Mesendoderm (in vitro differentiated cells): ENCODE results near the gene CAVIN2.

Experiments
- DNase-seq: peaks from one replicate; pipeline ENCODE4 v3.0.0; 2013
- H2AK5ac ChIP-seq: 2 replicates; pipeline ENCODE4 v1.6.1; 2013; ENCODE audit warnings: low read length, inconsistent platforms
- H2BK120ac ChIP-seq: 2 replicates; pipeline ENCODE4 v1.6.1; 2013; ENCODE audit warnings: low read depth, mild to moderate bottlenecking, low read length, moderate library complexity, mixed read lengths
- H2BK15ac ChIP-seq: replicated peaks from 2 replicates; pipeline ENCODE4 v1.6.1; 2013; ENCODE audit warnings: low read depth, mild to moderate bottlenecking, moderate library complexity
- H2BK5ac ChIP-seq: 2 replicates; pipeline ENCODE4 v1.6.1; 2013; ENCODE audit warnings: low read length, inconsistent platforms
- H3K18ac ChIP-seq: 2 replicates; pipeline ENCODE4 v1.6.1; 2013; ENCODE audit warnings: mild to moderate bottlenecking, low read length, mixed read lengths
- H3K23ac ChIP-seq: one replicate; pipeline ENCODE4 v1.6.1; 2013; ENCODE audit warnings: low read length
- H3K27ac ChIP-seq: 2 replicates; pipeline ENCODE4 v1.5.1; 2013; ENCODE audit warnings: low read depth, mild to moderate bottlenecking, inconsistent platforms, low read length, moderate library complexity
- H3K27me3 ChIP-seq: 2 replicates; pipeline ENCODE4 v1.6.1; 2013; ENCODE audit warnings: low read length, control low read depth, mild to moderate bottlenecking, inconsistent platforms; ENCODE audit not compliant: insufficient read depth, poor library complexity
- H3K36me3 ChIP-seq: 2 replicates; pipeline ENCODE4 v1.6.1; 2013; ENCODE audit warnings: low read length, inconsistent platforms; ENCODE audit not compliant: control insufficient read depth, insufficient read depth
- H3K4ac ChIP-seq: one replicate; pipeline ENCODE4 v1.6.1; 2013; ENCODE audit warnings: low read depth, mild to moderate bottlenecking, low read length, moderate library complexity
- H3K4me1 ChIP-seq: 2 replicates; pipeline ENCODE4 v1.6.1; 2013; ENCODE audit warnings: low read depth, low read length, inconsistent platforms; ENCODE audit not compliant: control insufficient read depth
- H3K4me2 ChIP-seq: 2 replicates; pipeline ENCODE4 v1.6.1; 2013; ENCODE audit warnings: low read length
- H3K4me3 ChIP-seq: 2 replicates; pipeline ENCODE4 v1.5.1; 2013; ENCODE audit warnings: mild to moderate bottlenecking, low read length
- H3K56ac ChIP-seq: one replicate; pipeline ENCODE4 v1.6.1; 2013; ENCODE audit warnings: low read length
- H3K79me1 ChIP-seq: 2 replicates; pipeline ENCODE4 v1.6.1; 2013; ENCODE audit warnings: low read length, inconsistent platforms
- H3K79me2 ChIP-seq: 2 replicates; pipeline ENCODE4 v1.6.1; 2013; ENCODE audit warnings: mild to moderate bottlenecking, low read length; ENCODE audit not compliant: control insufficient read depth, insufficient read depth
- H3K9ac ChIP-seq: 2 replicates; pipeline ENCODE4 v1.6.1; 2013; ENCODE audit warnings: low read length, inconsistent platforms
- H4K5ac ChIP-seq: one replicate; pipeline ENCODE4 v1.6.1; 2013; ENCODE audit warnings: low read length
- H4K8ac ChIP-seq: one replicate; pipeline ENCODE4 v1.6.1; 2013; ENCODE audit warnings: low read depth, mild to moderate bottlenecking, control low read depth, low read length, moderate library complexity
- WGBS: extraction: QIAGEN DNeasy Blood & Tissue Kit; methylation state at CpG from one replicate; pipeline ENCODE4 v1.1.7; 2013; ENCODE audit warnings: low lambda C conversion rate, missing lambda C conversion rate; ENCODE audit not compliant: insufficient coverage; ENCODE audit errors: extremely low coverage; 5-methylcytosine and 5-hydroxymethylcytosine counted together

Gene CAVIN2

DNA sequence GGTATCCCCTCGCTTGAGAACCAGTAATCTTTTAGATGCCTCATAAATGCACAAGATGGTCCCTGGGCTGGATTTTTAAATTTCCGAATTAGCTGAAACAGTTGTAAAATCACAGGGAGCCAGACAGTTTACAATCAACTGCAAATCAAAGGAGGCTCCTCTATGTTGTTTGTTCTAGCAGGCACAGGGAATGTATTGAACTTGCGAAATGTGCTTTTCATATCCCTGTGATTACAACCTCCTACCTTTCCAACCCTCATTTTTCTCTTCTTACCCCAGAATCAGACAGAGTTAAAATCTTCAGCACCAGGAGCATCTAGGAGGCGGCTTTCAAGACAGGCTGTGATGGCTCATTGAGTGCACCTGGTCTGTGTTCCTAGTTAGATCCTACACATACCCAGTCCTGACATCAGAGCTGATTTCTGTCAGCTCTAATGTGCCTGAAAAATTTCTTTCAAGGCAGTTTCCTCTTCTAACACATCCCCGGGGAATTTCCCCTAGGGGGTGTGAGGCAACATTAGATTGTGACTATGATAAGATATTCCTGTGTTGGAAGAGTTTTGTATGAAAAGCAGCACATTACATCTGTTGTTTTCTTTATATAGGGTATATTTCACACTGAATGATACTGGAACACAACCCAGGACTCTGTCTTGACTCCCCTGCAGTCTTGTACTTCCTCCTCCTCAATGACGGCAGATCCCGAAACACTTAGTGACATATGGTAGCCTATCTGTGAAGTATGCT lies 17.9 kb upstream of the CAVIN2 start:
- no peak overlapping the region for H2BK5ac ChIP-seq
- WGBS, result no CpG with 5 or more reads among the region's 7 CpGs
- H2BK15ac ChIP-seq, result no peak overlapping the region
- no peak overlapping the region for H3K4me2 ChIP-seq
- H2AK5ac ChIP-seq, result no peak overlapping the region
- no peak overlapping the region for H3K18ac ChIP-seq
- H3K27ac ChIP-seq, result no peak overlapping the region
- no peak overlapping the region for H4K5ac ChIP-seq
- no peak overlapping the region for H3K9ac ChIP-seq
- H2BK120ac ChIP-seq, result no peak overlapping the region
- H3K4me3 ChIP-seq, result no peak overlapping the region
- no peaks in the 10 kb centered on the region for H3K79me1 ChIP-seq
- no peak overlapping the region for H3K23ac ChIP-seq
- no peak for DNase-seq
- no peak overlapping the region for H3K56ac ChIP-seq
- H3K79me2 ChIP-seq, result no peaks in the 10 kb centered on the region
- no peaks in the 10 kb centered on the region for H3K27me3 ChIP-seq
- no peaks in the 10 kb centered on the region for H3K36me3 ChIP-seq
- no peak overlapping the region for H4K8ac ChIP-seq
- no peaks in the 10 kb centered on the region for H3K4me1 ChIP-seq
- H3K4ac ChIP-seq, result no peak overlapping the region

DNA sequence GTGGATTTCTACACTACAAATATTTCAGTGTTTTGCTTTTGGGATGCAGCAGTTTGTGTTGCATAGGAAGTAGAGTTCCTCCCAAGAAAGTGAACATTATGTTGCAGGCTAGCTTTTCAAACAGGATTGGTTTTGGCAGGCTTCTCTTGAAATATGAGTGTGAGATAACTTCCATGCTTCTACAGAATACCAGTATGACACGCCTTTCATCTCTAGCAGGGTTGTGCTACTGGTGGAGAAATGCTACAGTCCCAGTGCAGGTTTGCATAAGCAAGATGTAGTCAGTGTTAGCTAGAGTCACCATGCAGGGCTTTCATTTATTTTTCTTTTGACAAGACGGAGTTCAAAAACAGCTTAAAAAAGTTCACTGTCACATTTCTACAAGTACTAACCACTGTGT lies 17.1 kb upstream of the CAVIN2 start:
- Histone ChIP-seq H3K18ac (no peak overlapping the region), H3K56ac (no peak overlapping the region), H2BK15ac (no peak overlapping the region), H2BK120ac (no peak overlapping the region), H2BK5ac (no peak overlapping the region), H3K4me1 (no peaks in the 10 kb centered on the region), H3K4me2 (no peak overlapping the region), H3K23ac (no peak overlapping the region), H3K27ac (no peak overlapping the region), H3K4me3 (no peak overlapping the region), H3K4ac (no peak overlapping the region), H2AK5ac (no peak overlapping the region), H3K27me3 (no peaks in the 10 kb centered on the region), H3K36me3 (no peaks in the 10 kb centered on the region), H4K8ac (no peak overlapping the region), H4K5ac (no peak overlapping the region), H3K9ac (no peak overlapping the region), H3K79me1 (no peaks in the 10 kb centered on the region), H3K79me2 (no peaks in the 10 kb centered on the region)
- no peak for DNase-seq
- no CpG with 5 or more reads among the region's 2 CpGs for WGBS

DNA sequence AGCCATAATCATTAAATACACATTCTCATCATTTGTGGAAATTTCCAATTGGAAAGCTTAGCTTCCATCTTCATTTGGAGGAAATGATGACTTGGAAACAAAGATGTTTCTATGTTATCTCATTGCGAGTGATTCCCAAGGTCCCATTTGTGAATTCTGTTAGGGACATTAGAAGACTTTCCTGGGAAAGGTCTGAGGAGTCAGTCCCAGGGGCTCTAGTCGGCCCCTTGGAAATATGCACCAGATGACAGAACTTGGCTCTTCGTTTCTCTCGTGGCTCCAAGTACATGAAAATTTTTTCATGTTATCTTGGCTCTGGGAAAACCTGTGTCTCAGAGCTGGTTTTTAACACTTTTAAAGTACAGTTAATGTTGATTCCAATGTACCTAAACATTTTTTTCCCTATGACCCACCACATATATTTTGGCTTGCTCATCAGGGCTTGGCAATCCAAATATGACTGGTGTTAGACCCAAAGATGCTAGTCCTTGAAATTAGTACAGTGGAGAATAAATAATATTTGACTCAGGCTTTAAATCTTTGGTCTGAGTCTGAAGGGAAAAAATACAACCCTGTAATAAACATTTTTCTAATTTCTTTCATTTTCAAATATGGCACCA lies 15.4 kb upstream of the CAVIN2 start:
- H3K23ac ChIP-seq, result no peak overlapping the region
- H3K18ac ChIP-seq, result no peak overlapping the region
- no peak overlapping the region for H3K4me3 ChIP-seq
- no peak overlapping the region for H2BK120ac ChIP-seq
- H3K56ac ChIP-seq, result no peak overlapping the region
- H2AK5ac ChIP-seq, result no peak overlapping the region
- no peaks in the 10 kb centered on the region for H3K36me3 ChIP-seq
- DNase-seq, result no peak
- no peak overlapping the region for H2BK15ac ChIP-seq
- no peak overlapping the region for H3K9ac ChIP-seq
- no peaks in the 10 kb centered on the region for H3K79me2 ChIP-seq
- no peak overlapping the region for H2BK5ac ChIP-seq
- no peak overlapping the region for H4K8ac ChIP-seq
- H3K27ac ChIP-seq, result no peak overlapping the region
- no CpG with 5 or more reads among the region's 4 CpGs for WGBS
- no peaks in the 10 kb centered on the region for H3K4me1 ChIP-seq
- H4K5ac ChIP-seq, result no peak overlapping the region
- H3K79me1 ChIP-seq, result no peaks in the 10 kb centered on the region
- H3K27me3 ChIP-seq, result no peaks in the 10 kb centered on the region
- H3K4me2 ChIP-seq, result no peak overlapping the region
- H3K4ac ChIP-seq, result no peak overlapping the region

DNA sequence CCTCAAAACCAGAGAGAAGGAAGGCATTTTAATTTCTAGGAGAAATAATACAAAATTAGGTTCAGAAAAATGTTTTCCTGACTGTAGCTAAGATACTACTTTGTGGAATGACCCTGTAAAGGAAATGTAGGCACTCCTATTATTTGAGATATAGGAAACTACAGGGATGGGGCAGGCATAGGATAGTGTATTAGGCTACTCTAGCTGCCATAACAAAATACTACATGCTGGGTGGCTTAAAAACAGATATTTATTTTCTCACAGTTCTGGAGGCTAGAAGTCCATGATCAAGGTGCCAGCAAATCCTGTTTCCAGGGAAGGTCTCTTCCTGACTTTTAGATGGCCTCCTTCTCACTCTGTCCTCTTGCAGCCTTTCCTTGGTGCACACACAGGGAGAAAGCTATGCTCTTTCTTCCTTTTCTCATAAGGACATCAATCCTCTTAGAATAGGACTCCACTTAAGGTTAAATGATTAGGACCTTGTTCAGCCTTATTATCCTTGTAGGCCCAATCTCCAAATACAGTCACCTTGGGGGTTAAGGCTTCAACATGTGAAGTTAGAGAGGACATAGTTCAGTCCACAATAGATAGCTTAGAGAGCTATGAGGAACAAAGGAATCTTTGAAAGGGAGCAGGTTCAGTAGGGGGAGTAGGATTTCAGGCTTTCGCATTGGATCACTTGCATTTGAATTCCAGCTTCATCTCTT lies 14.0 kb upstream of the CAVIN2 start:
- Histone ChIP-seq H2BK5ac (no peak overlapping the region), H3K23ac (no peak overlapping the region), H3K27ac (no peak overlapping the region), H4K5ac (no peak overlapping the region), H3K4me1 (no peaks in the 10 kb centered on the region), H4K8ac (no peak overlapping the region), H3K27me3 (no peaks in the 10 kb centered on the region), H3K36me3 (no peaks in the 10 kb centered on the region), H2BK120ac (no peak overlapping the region), H3K9ac (no peak overlapping the region), H2BK15ac (no peak overlapping the region), H2AK5ac (no peak overlapping the region), H3K4ac (no peak overlapping the region), H3K56ac (no peak overlapping the region), H3K4me2 (no peak overlapping the region), H3K4me3 (no peak overlapping the region), H3K18ac (no peak overlapping the region), H3K79me1 (no peaks in the 10 kb centered on the region), H3K79me2 (no peaks in the 10 kb centered on the region)
- WGBS, result no CpG with 5 or more reads among the region's 1 CpG
- no peak for DNase-seq

DNA sequence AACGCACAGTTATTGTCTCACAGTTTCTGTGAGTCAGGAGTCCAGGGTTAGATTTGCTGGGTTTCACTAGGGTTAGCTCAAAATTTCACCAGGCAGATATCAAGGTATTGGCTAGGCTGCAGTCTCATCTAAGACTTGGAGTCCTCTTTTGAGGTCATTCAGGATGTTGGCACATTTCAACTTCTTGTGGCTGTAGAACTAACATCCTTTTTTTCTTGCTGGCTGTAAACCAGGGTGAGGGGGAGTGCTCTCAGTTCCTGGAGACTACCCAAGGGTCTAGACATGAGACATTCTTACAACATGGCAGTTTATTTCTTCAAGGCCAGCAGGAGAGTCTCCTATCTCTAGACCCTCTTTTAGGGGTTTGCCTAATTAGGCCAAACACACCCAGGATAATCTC lies 12.8 kb upstream of the CAVIN2 start:
- Histone ChIP-seq H3K27ac (no peak overlapping the region), H3K4me3 (no peak overlapping the region), H3K4me1 (peaks cover 2% of the 10 kb centered on the region), H3K4me2 (no peak overlapping the region), H2BK15ac (no peak overlapping the region), H3K9ac (no peak overlapping the region), H3K18ac (no peak overlapping the region), H3K27me3 (no peaks in the 10 kb centered on the region), H2BK5ac (no peak overlapping the region), H3K79me2 (no peaks in the 10 kb centered on the region), H3K79me1 (no peaks in the 10 kb centered on the region), H2BK120ac (no peak overlapping the region), H4K8ac (no peak overlapping the region), H2AK5ac (no peak overlapping the region), H3K4ac (no peak overlapping the region), H3K23ac (no peak overlapping the region), H3K56ac (no peak overlapping the region), H4K5ac (no peak overlapping the region), H3K36me3 (no peaks in the 10 kb centered on the region)
- WGBS, result no CpG with 5 or more reads among the region's 1 CpG
- DNase-seq, result no peak
